NCI-H128 (cell line): ENCODE measurements around the gene AP1M1.
"Not testable (repeated sequence)": the region's sequence is repeated elsewhere in the genome, so short reads cannot be mapped to it uniquely, and the experiment has no call there.

Experiments used
- DNase-seq: peaks from one replicate; lab custom pipeline; 2025; ENCODE audit not compliant: unreplicated experiment; lab: John Stamatoyannopoulos, UW

The AP1M1 gene

DNA sequence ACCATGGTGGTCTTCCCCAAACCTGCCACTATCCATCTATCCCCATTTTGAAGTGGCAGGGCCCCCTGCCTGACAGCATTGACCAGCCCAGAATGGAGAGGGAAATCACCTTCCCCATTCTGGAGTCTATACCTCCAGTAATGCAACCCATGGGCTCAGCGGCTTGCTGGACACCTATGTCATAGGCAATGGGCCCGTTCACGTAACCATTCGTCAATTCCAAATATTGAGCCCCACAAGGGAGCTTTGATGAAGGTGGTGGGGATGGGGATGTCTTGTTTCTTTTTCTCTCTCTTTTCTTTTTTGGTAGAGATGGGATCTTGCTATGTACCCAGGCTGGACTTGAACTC, 63.1 kb downstream of the AP1M1 start:
- DNase-seq = no peak

DNA sequence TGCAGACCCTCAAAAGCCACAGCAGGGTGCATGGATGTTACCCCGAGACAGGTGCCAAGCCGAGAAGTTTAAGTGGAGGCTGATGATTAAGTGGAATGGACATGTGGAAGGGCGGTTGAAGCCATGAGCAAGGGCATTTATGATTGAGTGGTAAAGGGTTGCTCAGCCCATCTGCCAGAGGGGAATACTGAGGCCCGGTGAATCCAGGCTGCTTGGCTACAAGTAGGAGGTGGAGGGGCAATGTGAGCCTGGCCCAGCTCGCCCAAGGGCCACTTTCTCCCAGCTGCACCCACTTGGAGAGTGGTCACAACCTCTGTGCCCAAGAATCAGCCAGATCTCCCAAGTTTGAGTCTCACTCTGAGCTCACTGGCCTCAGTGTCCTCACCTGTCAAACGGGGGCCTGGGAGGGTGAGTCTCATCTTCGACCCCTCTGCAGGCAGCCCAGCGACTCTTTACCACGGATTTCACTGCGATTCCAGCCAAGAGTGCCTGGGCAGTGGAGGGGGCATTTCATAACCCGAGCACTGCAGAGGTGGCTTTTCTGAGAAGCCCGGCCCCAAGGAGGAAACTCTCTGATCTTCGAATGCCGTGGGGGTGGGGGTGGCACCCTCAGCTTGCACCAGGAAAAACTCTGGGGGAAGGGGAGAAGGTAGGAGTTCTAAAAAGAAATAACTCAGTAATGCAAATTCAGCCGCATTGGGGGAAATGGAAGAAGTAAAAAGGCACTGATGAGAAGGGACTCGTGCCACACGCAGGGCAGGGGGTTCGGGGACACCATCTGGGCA, 64.1 kb downstream of the AP1M1 start:
- DNase-seq = no peak

DNA sequence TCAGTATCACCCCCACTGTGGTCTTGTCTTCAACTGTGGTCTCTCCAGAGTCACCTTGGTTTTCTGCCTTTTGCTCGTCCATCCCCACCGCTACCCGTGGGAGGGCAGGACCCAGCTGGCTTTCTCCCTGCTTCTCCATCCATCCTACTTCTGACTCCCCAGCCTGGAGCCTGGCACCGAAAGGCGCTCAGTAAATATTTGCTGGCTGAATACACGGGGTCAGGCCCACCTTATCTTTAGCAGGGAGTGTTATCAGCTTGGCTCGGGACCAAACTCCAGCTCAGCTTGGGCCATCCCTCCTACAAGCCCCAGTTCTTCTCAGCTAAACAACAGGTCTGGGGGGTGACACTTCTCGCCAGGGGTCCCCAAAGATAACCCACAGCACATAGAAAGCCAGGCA, 64.9 kb downstream of the AP1M1 start:
- no peak for DNase-seq

DNA sequence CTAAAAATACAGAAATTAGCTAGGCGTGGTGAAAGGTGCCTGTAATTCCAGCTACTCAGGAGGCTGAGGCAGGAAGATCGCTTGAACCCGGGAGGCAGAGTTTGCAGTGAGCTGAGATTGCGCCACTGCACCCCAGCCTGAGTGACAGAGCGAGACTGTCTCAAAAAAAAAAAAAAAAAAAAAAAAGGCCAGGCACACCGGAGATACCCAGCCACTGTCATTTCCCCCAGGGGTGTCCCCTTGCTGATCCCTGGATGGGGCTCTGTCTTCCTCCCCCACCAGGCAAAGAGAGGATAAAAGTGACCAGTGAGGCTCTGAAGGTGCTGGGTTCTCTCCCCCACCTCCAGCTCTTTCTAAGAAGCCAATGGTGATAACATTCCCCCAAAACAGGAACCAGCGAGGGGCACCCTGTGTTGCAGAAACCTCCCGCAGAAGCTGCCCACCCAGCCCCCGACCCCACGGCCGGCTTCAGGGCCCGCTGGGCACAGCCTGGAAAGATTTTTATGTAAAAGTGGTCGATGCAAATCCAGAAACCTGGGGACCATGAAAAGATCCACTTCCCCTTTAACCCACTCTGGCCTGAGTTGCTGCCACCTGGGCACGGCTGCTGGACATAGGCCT, 65.5 kb downstream of the AP1M1 start:
- DNase-seq = no peak

DNA sequence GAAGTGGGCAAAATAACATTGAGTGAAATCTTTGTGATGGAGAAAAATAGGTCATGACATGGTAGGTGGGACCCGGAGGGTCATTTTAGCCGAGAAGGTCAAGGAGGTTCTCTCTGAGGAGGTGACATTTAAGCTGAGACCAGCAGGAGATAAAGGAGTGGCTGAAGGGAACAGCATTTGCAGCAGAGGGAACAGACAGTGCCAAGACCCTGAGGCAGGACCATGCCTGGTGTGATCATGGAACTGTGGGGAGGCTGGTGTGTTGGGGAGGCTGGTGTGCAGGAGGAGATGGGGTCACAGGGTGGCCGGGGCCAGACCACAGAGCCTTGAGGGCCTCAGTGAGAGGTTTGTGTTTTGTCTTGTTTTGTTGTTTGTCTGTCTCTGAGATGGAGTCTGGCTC, 67.5 kb downstream of the AP1M1 start:
- no peak for DNase-seq

DNA sequence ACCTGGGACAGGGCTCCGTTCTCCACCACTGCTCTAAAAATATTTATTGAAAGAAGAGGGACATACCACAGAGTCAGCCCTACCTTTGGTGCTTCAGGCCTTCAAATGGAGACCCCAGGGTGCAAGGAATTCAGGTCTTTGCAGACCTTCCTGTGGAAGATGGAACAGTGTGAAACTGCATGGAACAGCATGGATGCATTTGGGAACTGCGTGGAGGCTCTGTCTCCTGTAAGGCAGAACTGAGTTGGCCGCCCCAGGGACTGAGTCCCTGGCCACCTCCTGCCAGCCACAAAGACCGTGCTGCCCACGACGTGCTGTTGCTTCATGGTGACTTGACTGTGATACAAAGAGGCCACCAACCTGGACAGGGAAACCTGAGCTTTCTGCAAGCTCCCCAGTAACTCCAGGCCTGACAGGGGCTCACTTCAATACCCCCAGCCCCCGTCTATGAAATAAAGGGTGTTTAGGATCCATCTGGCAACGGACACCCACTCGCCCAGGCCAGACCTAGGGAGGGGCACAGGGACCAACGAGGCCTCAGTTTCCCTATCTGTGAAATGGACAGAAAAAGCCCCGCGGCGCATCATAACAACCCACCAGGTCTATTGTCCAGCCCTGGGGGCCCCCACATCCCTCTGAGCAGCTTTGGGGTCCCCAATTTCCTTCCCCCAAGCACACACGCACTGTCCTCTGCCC, 68.3 kb downstream of the AP1M1 start:
- DNase-seq = no peak

DNA sequence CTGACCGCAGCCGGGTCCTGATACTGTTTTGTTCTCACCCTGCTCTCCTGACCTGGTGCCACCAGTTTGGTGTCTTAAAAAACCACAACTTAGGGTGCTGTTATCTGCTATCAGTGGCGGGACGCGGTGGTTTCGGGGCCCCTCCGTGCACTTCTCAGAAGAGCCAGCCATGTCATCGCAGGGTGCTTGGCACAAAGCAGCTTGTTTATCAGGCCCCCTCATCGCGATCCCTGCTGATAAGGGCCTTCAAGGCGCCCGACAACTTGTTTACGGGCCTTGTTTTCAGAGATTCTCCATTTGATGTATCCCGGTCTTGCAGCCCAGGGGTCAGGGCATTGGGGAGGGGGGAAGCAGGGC, 68.9 kb downstream of the AP1M1 start:
- no peak for DNase-seq

DNA sequence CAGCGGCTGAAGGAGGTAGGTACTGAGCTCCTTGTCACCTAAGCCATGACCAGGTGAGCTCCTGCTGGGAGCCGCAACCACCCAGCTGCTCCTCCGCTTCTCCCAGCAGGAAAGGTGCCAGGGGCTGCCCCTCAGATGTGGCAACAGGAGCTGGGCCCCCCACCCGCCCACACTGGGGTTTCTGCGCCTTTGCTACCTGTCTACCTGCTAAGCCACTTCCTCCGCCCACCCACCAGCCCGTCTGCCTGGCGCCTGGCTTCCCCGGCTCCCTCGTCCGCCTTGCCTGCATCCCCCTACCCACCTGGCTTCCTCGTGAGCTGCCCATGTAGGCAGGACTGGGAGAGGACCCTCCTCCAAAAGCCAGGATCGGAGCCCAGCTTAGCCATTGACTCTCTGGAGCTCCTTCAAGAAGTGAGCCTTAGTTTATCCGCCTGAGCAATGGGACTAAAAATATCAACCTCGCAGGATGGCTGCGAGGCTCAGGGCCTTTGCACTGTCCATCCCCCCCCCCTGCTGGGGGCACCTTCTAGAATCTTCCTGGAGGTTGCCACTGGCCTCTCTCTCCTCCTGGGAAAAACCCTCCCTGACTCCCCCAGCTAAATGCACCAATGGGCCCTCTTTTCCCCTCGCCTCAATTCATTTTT, 71.1 kb downstream of the AP1M1 start:
- no peak for DNase-seq

DNA sequence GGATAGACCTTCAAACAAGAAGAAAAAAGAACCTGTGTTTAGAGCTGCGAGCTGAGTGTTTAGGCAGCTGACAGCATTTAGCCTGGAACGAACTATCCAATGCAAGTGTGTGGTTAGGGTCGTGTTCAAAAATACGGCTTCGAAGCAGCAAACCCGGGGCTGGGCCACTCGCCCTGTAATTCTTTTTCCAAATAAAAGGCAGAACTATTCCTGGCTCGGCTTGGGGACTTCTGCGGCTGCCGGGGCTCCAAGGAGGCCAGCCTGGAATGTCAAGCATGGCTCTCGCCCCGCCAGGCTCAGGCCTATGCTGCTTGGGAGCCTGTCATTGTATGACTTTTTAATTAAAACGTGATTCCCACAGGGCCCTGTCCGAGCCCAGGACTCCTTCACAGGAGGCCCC, 75.2 kb downstream of the AP1M1 start:
- no peak for DNase-seq

DNA sequence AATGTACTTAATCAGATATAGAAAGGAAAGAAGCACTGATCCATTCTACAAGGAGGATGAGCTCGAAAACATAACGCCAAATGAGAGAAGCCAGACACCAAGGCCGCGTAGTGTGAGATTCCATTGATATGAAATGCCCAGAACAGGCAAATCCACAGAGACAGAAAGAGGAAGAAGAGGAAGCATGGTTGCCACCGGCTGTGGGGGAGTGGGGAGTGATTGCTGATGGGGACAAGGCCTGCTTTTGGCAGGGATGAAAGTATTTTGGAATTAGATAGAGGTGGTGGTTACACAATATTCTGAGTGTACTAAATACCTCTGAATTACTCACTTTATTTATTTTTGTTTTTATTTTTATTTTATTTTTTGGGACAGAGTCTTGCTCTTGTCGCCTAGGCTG, 76.7 kb downstream of the AP1M1 start:
- DNase-seq = no peak

DNA sequence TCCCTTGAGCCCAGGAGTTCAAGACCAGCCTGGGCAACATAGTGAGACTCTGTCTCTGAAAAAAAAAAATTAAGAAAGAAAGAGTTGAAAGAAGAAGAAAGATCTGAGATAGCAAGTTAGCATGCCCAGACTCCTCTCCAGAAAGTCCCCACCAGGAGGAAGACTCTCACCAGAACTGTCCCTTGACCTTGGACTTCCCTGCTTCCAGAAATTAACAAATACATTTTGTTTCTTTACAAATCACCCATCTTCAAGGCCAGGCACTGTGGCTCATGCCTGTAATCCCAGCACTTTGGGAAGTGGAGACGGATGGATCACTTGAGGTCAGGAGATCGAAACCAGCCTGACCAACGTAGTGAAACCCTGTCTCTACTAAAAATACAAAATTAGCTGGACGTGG, 82.6 kb downstream of the AP1M1 start:
- DNase-seq = no peak

DNA sequence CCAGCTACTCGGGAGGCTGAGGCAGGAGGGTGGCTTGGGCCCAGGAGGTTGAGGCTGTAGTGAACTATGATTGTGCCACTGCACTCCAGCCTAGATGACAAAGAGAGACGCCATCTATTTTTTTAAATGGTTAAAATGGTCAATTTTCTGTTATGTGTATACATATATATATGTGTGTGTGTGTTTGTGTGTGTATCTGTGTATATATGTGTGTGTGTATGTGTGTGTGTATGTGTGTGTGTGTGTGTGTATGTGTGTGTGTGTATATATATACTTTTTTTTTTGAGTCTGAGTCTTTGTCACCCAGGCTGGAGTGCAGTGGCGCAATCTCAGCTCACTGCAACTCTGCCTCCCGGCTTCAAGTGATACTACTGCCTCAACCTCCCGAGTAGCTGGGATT, 84.0 kb downstream of the AP1M1 start:
- DNase-seq = no peak

DNA sequence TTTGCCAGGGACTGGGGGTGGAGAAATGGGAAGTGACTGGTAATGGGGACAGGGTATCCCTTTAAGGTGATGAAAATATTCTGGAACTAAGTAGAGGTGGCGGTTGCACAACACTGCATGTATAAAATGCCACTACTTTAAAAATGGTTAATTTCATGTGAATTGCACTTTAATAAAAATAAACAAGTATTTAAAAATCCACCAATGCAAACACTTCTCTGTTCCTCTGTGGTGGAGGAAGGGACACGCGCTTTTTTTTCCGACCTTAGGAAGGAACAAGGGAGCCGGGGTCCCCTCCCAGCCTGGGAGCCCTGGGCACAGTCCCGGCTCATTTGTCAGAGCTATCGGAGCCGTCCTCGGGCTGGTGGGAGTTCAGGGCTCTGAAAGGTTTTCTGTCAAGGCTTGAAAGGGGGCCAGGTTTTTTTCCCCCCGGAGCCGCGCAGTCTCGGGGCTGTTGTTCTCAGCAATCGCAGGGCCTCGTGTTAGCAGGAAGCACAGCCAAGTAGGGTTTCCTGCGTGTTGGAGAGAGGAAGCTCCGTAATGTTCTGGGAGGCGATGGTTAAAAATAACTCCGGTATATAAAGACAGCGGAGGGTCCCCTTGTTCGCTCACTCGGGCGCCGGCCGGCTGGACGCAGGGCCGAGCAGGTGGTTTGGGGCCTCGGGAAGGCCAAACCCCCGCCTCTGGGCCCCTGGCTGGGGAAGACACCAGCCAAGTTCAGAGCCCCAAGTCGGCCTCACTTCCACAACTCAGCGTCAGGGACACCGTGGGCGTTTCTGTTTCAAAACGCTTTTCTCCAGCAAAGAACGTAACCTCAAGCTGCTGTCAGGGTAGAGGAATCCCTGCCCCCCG, 85.7 kb downstream of the AP1M1 start:
- DNase-seq = no peak

DNA sequence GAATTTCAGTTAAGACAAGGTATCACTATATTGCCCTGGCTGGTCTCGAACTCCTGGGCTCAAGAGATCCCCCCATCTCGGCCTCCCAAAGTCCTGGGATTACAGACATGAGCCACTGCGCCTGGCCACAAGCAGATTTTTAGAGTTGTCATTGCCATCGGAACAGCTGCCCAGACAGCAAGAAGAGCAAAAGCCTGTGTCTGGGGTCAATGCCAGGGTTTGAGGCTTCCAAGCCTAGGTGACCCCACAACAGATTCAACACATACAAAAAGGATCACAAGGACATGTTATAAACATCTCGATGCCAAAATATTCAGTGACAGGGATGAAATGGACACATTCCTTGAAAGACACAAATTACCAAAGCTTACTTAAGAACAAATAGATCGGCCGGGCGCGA, 86.8 kb downstream of the AP1M1 start:
- DNase-seq = no peak

DNA sequence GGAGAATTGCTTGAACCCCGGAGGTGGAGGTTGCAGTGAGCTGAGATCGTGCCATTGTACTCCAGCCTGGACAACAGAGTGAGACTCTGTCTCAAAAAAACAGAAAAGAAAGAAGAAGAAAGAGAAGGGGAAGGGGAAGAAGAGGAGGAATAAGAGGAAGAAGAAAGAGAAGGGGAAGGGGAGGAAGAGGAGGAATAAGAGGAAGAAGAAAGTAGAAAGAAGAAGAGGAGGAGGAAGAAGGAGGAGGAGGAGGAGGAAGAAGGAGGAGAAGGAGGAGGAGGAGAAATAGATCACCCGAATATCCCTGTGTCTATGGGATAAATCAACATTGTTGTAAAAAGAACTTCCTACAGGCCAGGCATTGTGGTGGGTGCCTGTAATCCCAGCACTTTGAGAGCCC, 87.4 kb downstream of the AP1M1 start:
- DNase-seq = not testable (repeated sequence)

DNA sequence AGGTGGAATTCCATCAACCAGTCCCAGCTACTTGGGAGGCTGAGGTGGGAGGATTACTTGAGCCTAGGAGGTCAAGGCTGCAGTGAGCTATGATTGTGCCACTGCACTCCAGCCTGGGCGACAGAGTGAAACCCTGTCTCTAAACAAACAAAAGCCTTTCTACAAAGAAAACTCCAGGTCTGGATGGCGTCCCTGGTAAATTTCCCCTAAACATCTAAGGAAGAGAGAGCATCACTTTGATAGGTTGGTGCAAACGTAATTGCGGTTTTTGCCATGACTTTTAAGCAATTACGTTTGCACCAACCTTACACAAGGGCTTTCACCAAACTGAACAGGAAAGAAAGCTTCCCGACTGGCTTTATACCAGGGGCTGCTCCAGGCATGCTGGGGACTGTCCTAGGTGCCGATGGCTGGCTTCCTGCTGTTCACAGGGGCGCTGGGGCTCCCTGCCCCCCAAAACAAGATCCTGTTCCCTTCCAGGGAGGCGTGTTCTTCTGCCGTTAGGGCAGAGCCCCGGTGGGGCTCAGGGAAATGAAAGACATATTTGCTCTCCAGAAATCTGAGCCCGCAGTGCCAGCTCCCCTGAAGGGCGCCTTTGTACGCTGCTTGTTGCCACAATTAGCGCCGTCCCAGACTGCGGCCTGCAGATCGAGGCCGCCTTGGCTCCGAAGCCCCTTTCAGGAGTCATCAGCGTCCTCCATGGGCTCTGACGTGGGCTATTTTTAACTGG, 88.2 kb downstream of the AP1M1 start:
- peak; percentile 31 for DNase-seq

DNA sequence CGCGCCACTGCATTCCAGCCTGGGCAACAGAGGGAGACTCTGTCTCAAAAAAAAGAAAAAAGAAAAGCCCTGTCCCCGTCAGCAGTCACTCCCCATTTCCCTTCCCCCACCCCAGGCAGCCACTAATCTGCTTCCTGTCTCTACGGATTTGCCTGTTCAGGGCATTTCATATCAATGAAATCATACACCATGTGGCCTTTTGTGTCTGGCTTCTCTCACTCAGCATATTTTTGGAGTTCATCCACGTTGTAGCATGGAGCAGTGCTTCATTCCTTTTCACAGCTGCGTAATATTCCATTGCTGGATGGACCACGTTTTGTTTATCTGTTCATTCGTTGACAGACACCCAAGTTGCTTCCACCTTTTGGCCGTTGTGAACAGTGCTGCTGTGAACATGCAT, 90.8 kb downstream of the AP1M1 start:
- no peak for DNase-seq

DNA sequence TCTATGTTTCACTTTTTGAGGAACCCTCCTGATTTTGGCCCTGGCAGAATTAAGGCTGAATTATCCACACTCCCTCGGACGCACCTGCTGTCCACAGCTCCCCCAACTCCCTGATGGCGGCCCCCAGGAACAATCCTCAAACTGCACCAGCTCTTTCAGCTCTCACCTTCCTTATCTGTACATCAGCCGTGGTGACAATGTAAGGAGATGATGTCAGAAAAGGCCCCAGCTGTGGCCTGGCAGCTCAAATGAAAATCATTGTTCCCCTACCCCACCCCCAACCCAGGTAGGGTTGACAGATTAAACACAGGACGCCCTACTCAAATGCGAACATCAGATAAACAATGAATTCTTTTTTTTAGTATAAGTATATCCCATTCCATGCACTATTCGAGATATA, 91.9 kb downstream of the AP1M1 start:
- no peak for DNase-seq

DNA sequence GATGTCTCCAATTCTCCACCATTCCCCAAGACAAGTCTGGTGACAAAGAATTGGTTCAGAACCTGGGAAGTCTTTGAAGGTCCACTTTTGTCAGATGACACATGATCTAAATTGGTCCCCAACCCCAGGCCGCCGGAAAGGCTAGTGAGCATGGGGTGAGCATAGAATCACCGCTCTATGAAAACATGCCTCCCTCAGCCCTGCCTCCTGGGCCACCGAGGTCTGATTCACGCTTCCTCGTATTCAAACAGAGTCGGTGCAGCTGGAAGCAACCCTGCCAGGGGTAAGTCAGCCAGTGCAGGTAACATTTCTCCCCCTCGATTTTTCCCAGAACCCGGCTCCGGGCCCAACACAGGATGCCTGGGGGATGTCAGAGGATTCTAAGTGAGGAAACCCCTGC, 93.0 kb downstream of the AP1M1 start:
- no peak for DNase-seq
